Activated CD4-positive, alpha-beta memory T cell treated with anti-CD3 and anti-CD28 coated beads, Interleukin-2, amount 10 ng/mL, durations not matched to agents 7 days and 5 days (primary cell): Measurements from ENCODE around the gene CISD3. TPM values are rescaled to one million over a fixed set of nuclear protein-coding genes. Genes with fewer than 3 reads are reported as not detected.

Experiments used
- CTCF ChIA-PET: fragments of 350-600 bp; sonication (Branson Sonifier 250); formaldehyde crosslinking; loops from one replicate; lab custom pipeline; 2021; ENCODE audit warnings: antibody characterized with exemption, inconsistent platforms; lab: Charles Lee
- POLR2A ChIA-PET: fragments of 350-600 bp; sonication (Branson Sonifier 250); formaldehyde crosslinking; loops from one replicate; lab custom pipeline; 2021; ENCODE audit warnings: antibody characterized with exemption; lab: Charles Lee
- DNase-seq: peaks from one replicate; pipeline ENCODE4 v3.0.0-alpha.2; 2020
- H3K27ac Mint-ChIP-seq: one replicate; pipeline ENCODE4 v1.8.0; 2021; ENCODE audit warnings: mild to moderate bottlenecking, mixed read lengths
- H3K27me3 Mint-ChIP-seq: one replicate; pipeline ENCODE4 v1.8.0; 2021; ENCODE audit warnings: mixed read lengths
- H3K36me3 Mint-ChIP-seq: one replicate; pipeline ENCODE4 v1.8.0; 2021; ENCODE audit warnings: low read depth, mixed read lengths
- H3K4me1 Mint-ChIP-seq: one replicate; pipeline ENCODE4 v1.8.0; 2021; ENCODE audit warnings: mixed read lengths
- H3K4me3 Mint-ChIP-seq: one replicate; pipeline ENCODE4 v1.8.0; 2021; ENCODE audit warnings: mild to moderate bottlenecking, mixed read lengths
- H3K9me3 Mint-ChIP-seq: one replicate; pipeline ENCODE4 v1.8.0; 2021; ENCODE audit warnings: mixed read lengths
- total RNA-seq, 2 experiments: library from RNA; stranded (reverse); gene quantifications; one replicate each; pipeline ENCODE4 v1.2.3, GENCODE V29; 2021

Gene CISD3
- total RNA-seq, 2 experiments from 2014 or later = 42.8 to 48.6 TPM

GRCh38 chr17:38750044-38750311 lies 19.8 kb downstream of the CISD3 start:
- H3K36me3 Mint-ChIP-seq = peaks cover 16% of the 10 kb centered on the region
- H3K4me3 Mint-ChIP-seq = peak overlapping the region; percentile 97
- peaks cover 44% of the 10 kb centered on the region for H3K27me3 Mint-ChIP-seq
- H3K27ac Mint-ChIP-seq = no peak overlapping the region
- POLR2A ChIA-PET = interaction anchor here (0.9 to 1.4 kb wide), 2 partner anchors 21 to 22 kb away, joined by 3 to 5 read pairs; no protein-coding TSS in a partner anchor
- CTCF ChIA-PET = no interaction called here
- no peak for DNase-seq
- no peaks in the 10 kb centered on the region for H3K9me3 Mint-ChIP-seq
- peaks cover 54% of the 10 kb centered on the region for H3K4me1 Mint-ChIP-seq

GRCh38 chr17:38750312-38751121 lies 20.4 kb downstream of the CISD3 start:
- peaks cover 43% of the 10 kb centered on the region for H3K27me3 Mint-ChIP-seq
- DNase-seq = no peak
- H3K9me3 Mint-ChIP-seq = no peaks in the 10 kb centered on the region
- H3K4me1 Mint-ChIP-seq = peaks cover 55% of the 10 kb centered on the region
- H3K27ac Mint-ChIP-seq = peak overlapping the region; percentile 94
- ChIA-PET POLR2A (interaction anchor here (0.9 to 1.6 kb wide), 5 partner anchors 19 to 404 kb away, joined by 3 to 6 read pairs (median 5); no protein-coding TSS in a partner anchor), CTCF (interaction anchor here (1.5 to 2.4 kb wide), 2 partner anchors 15 to 74 kb away, joined by 6 to 15 read pairs; no protein-coding TSS in a partner anchor)
- H3K36me3 Mint-ChIP-seq = peaks cover 16% of the 10 kb centered on the region
- H3K4me3 Mint-ChIP-seq = peak overlapping the region; percentile 97

GRCh38 chr17:38751144-38751807 lies 21.1 kb downstream of the CISD3 start:
- CTCF ChIA-PET = interaction anchor here (0.7 to 2.4 kb wide), 3 partner anchors 16 to 405 kb away, joined by 4 to 15 read pairs (median 6); no protein-coding TSS in a partner anchor
- H3K9me3 Mint-ChIP-seq = no peaks in the 10 kb centered on the region
- peaks cover 54% of the 10 kb centered on the region for H3K4me1 Mint-ChIP-seq
- POLR2A ChIA-PET = interaction anchor here (0.8 to 1.6 kb wide), 16 partner anchors 8 to 403 kb away, joined by 3 to 14 read pairs (median 5); partner anchors contain the start of genes CWC25, LASP1, MLLT6 and RPL23
- H3K36me3 Mint-ChIP-seq = peaks cover 23% of the 10 kb centered on the region
- H3K4me3 Mint-ChIP-seq = peak overlapping the region; percentile 97
- peak overlapping the region; percentile 94 for H3K27ac Mint-ChIP-seq
- DNase-seq = no peak
- peaks cover 35% of the 10 kb centered on the region for H3K27me3 Mint-ChIP-seq

- ChIA-PET CTCF (interaction anchor here (0.6 to 2.4 kb wide), 7 partner anchors 17 to 323 kb away, joined by 3 to 15 read pairs (median 3); no protein-coding TSS in a partner anchor), POLR2A (interaction anchor here (0.7 to 1.6 kb wide), 18 partner anchors 9 to 402 kb away, joined by 3 to 14 read pairs (median 5); partner anchors contain the start of genes CWC25, LASP1, MLLT6 and RPL23)
- peaks cover 26% of the 10 kb centered on the region for H3K36me3 Mint-ChIP-seq
- H3K4me3 Mint-ChIP-seq = peak overlapping the region; percentile 97
- H3K4me1 Mint-ChIP-seq = peaks cover 48% of the 10 kb centered on the region
- no peaks in the 10 kb centered on the region for H3K9me3 Mint-ChIP-seq
- peak; percentile 87 for DNase-seq
- H3K27ac Mint-ChIP-seq = peak overlapping the region; percentile 94
- H3K27me3 Mint-ChIP-seq = peaks cover 29% of the 10 kb centered on the region
Observed at GRCh38 chr17:38751808-38752307, 21.7 kb downstream of the CISD3 start.

- peak; percentile 97 for DNase-seq
- no peaks in the 10 kb centered on the region for H3K9me3 Mint-ChIP-seq
- ChIA-PET POLR2A (interaction anchor here (0.7 to 1.6 kb wide), 18 partner anchors 9 to 402 kb away, joined by 3 to 14 read pairs (median 5); partner anchors contain the start of genes CWC25, LASP1, MLLT6 and RPL23), CTCF (interaction anchor here (0.6 to 2.4 kb wide), 9 partner anchors 17 to 401 kb away, joined by 3 to 15 read pairs (median 3); no protein-coding TSS in a partner anchor)
- peaks cover 47% of the 10 kb centered on the region for H3K4me1 Mint-ChIP-seq
- H3K4me3 Mint-ChIP-seq = peak within 1 kb of the TSS; percentile 97
- peaks cover 28% of the 10 kb centered on the region for H3K27me3 Mint-ChIP-seq
- H3K27ac Mint-ChIP-seq = peak within 1 kb of the TSS; percentile 94
- H3K36me3 Mint-ChIP-seq = peaks cover 26% of the 10 kb centered on the region
Observed at GRCh38 chr17:38752308-38753070, 22.3 kb downstream of the CISD3 start, which contains the start of gene PSMB3. TSS of gene PSMB3 (plus strand) at chr17:38752741. CDS start at chr17:38752827, 86 bp downstream.

- ChIA-PET POLR2A (interaction anchor here (1.4 to 1.6 kb wide), 3 partner anchors 9 to 49 kb away, joined by 4 to 14 read pairs (median 8); partner anchors contain the start of gene MLLT6), CTCF (interaction anchor here (1.0 to 2.2 kb wide), 2 partner anchors 76 to 400 kb away, joined by 3 to 7 read pairs; no protein-coding TSS in a partner anchor)
- H3K36me3 Mint-ChIP-seq = peaks cover 29% of the 10 kb centered on the region
- peak overlapping the region; percentile 94 for H3K27ac Mint-ChIP-seq
- no peak for DNase-seq
- peaks cover 45% of the 10 kb centered on the region for H3K4me1 Mint-ChIP-seq
- peak overlapping the region; percentile 97 for H3K4me3 Mint-ChIP-seq
- H3K9me3 Mint-ChIP-seq = no peaks in the 10 kb centered on the region
- peaks cover 25% of the 10 kb centered on the region for H3K27me3 Mint-ChIP-seq
Observed at GRCh38 chr17:38753071-38753506, 22.9 kb downstream of the CISD3 start.

GRCh38 chr17:38761612-38762011 lies 31.5 kb downstream of the CISD3 start:
- Mint-ChIP-seq H3K9me3 (no peaks in the 10 kb centered on the region), H3K36me3 (peaks cover 65% of the 10 kb centered on the region), H3K27me3 (no peaks in the 10 kb centered on the region), H3K4me3 (no peak overlapping the region), H3K4me1 (peaks cover 18% of the 10 kb centered on the region), H3K27ac (peak overlapping the region; percentile 12)
- ChIA-PET POLR2A (interaction anchor here (1.2 to 1.3 kb wide), 3 partner anchors 9 to 36 kb away, joined by 4 to 8 read pairs (median 6); partner anchors contain the start of gene PSMB3), CTCF (interaction anchor here (0.5 to 1.0 kb wide), 4 partner anchors 33 to 1039 kb away, joined by 3 read pairs; no protein-coding TSS in a partner anchor)
- DNase-seq = peak; percentile 49

GRCh38 chr17:38762231-38762630 lies 32.1 kb downstream of the CISD3 start:
- ChIA-PET CTCF (interaction anchor here (0.5 to 0.7 kb wide), 3 partner anchors 32 to 1039 kb away, joined by 3 read pairs; no protein-coding TSS in a partner anchor), POLR2A (interaction anchor here (1.2 to 1.3 kb wide), 3 partner anchors 9 to 36 kb away, joined by 4 to 8 read pairs (median 6); partner anchors contain the start of gene PSMB3)
- Mint-ChIP-seq H3K9me3 (no peaks in the 10 kb centered on the region), H3K4me3 (no peak overlapping the region), H3K36me3 (peaks cover 69% of the 10 kb centered on the region), H3K4me1 (peaks cover 18% of the 10 kb centered on the region), H3K27ac (no peak overlapping the region), H3K27me3 (no peaks in the 10 kb centered on the region)
- no peak for DNase-seq

GRCh38 chr17:38766341-38766740 lies 36.2 kb downstream of the CISD3 start:
- DNase-seq = no peak
- Mint-ChIP-seq H3K27ac (no peak overlapping the region), H3K4me3 (no peak overlapping the region), H3K36me3 (peaks cover 69% of the 10 kb centered on the region), H3K4me1 (peaks cover 6% of the 10 kb centered on the region), H3K27me3 (no peaks in the 10 kb centered on the region), H3K9me3 (no peaks in the 10 kb centered on the region)
- CTCF ChIA-PET = no interaction called here
- POLR2A ChIA-PET = interaction anchor here (1.2 kb wide), 1 partner anchor 39 kb away, joined by 4 read pairs; no protein-coding TSS in a partner anchor

- Mint-ChIP-seq H3K4me1 (no peaks in the 10 kb centered on the region), H3K27me3 (no peaks in the 10 kb centered on the region), H3K4me3 (no peak overlapping the region), H3K9me3 (no peaks in the 10 kb centered on the region), H3K27ac (no peak overlapping the region), H3K36me3 (peaks cover 67% of the 10 kb centered on the region)
- ChIA-PET CTCF (no interaction called here), POLR2A (no interaction called here)
- no peak for DNase-seq
Observed at GRCh38 chr17:38768417-38768816, 38.3 kb downstream of the CISD3 start.

GRCh38 chr17:38773258-38773657 lies 43.1 kb downstream of the CISD3 start:
- Mint-ChIP-seq H3K27ac (no peak overlapping the region), H3K4me3 (no peak overlapping the region), H3K27me3 (no peaks in the 10 kb centered on the region), H3K4me1 (no peaks in the 10 kb centered on the region), H3K9me3 (no peaks in the 10 kb centered on the region), H3K36me3 (peaks cover 42% of the 10 kb centered on the region)
- DNase-seq = no peak
- CTCF ChIA-PET = no interaction called here
- POLR2A ChIA-PET = no interaction called here
